OCI-LY3 (cell line): ENCODE data around the gene AQR.
"Not testable (repeated sequence)": the region's sequence is repeated elsewhere in the genome, so short reads cannot be mapped to it uniquely, and the experiment has no call there.

Experiments
- H2AFZ ChIP-seq: fragments of 200-600, 300-600 bp; shearing (Covaris generic); 2 replicates; pipeline ENCODE4 v1.6.0; 2014; ENCODE audit warnings: antibody characterized with exemption, low read depth, low read length
- H3K27ac ChIP-seq: fragments of 200-600, 300-600 bp; sonication (generic); 2 replicates; pipeline ENCODE4 v1.5.1; 2014; ENCODE audit warnings: mild to moderate bottlenecking, low read length, moderate library complexity, mixed read lengths
- H3K27me3 ChIP-seq: fragments of 200-600, 300-600 bp; sonication (generic); 2 replicates; pipeline ENCODE4 v1.6.1; 2014; ENCODE audit warnings: low read depth, low read length, mixed read lengths
- H3K36me3 ChIP-seq: fragments of 200-600, 300-600 bp; sonication (generic); replicated peaks from 2 replicates; pipeline ENCODE3; 2014; ENCODE audit warnings: low read depth, low read length, mixed read lengths
- H3K4me1 ChIP-seq: fragments of 300-600, 200-600 bp; sonication (generic); 2 replicates; pipeline ENCODE4 v1.6.1; 2014; ENCODE audit warnings: low read length, mixed read lengths
- H3K4me2 ChIP-seq: fragments of 200-600, 300-600 bp; sonication (generic); 2 replicates; pipeline ENCODE4 v1.6.1; 2014; ENCODE audit warnings: low read length, mixed read lengths
- H3K4me3 ChIP-seq: fragments of 300-600, 200-600 bp; sonication (generic); 2 replicates; pipeline ENCODE4 v1.5.1; 2014; ENCODE audit warnings: antibody characterized with exemption, mild to moderate bottlenecking, low read length, moderate library complexity
- H3K79me2 ChIP-seq: fragments of 300-600, 200-600 bp; shearing (Covaris generic); 2 replicates; pipeline ENCODE4 v1.6.1; 2014; ENCODE audit warnings: mild to moderate bottlenecking, low read length, mixed read lengths
- H3K9ac ChIP-seq: fragments of 300-600, 200-600 bp; shearing (Covaris generic); 2 replicates; pipeline ENCODE4 v1.6.0; 2014; ENCODE audit warnings: mild to moderate bottlenecking, low read length, moderate library complexity
- H3K9me3 ChIP-seq: fragments of 200-600, 300-600 bp; shearing (Covaris generic); 2 replicates; pipeline ENCODE4 v1.6.1; 2014; ENCODE audit warnings: low read length, mixed read lengths; ENCODE audit not compliant: insufficient read depth
- H4K20me1 ChIP-seq: fragments of 200-600, 300-600 bp; sonication (generic); 2 replicates; pipeline ENCODE4 v1.6.1; 2016; ENCODE audit warnings: low read length, mixed read lengths; ENCODE audit not compliant: insufficient read depth
- CTCF ChIP-seq: fragments of 200-600, 300-600 bp; sonication (generic); IDR thresholded peaks from 2 replicates; pipeline ENCODE4 v1.5.1; 2014; ENCODE audit warnings: antibody characterized with exemption, low read length, low read depth
- EZH2phosphoT487 ChIP-seq: fragments of 200-600 bp; shearing (Covaris generic); IDR thresholded peaks from 2 replicates; pipeline ENCODE4 v1.6.1; 2018; ENCODE audit warnings: antibody characterized with exemption, mixed run types, low read depth

Gene AQR

GRCh38 chr15:34812369-34812768, 157.2 kb downstream of the AQR start:
- no peak overlapping the region for H2AFZ ChIP-seq
- H3K27ac ChIP-seq = no peak overlapping the region
- 0 out of 2 replicates have a peak, but pooled peaks cover 4% of the 10 kb centered on the region for H3K27me3 ChIP-seq
- H3K9me3 ChIP-seq = no peaks in the 10 kb centered on the region
- no peak overlapping the region for H3K4me3 ChIP-seq
- TF ChIP-seq EZH2phosphoT487 (no peak), CTCF (no peak)
- H3K4me2 ChIP-seq = no peak overlapping the region
- H3K4me1 ChIP-seq = no peaks in the 10 kb centered on the region
- no peak overlapping the region for H3K9ac ChIP-seq
- no peaks in the 10 kb centered on the region for H3K79me2 ChIP-seq
- H3K36me3 ChIP-seq = no peaks in the 10 kb centered on the region
- no peaks in the 10 kb centered on the region for H4K20me1 ChIP-seq

GRCh38 chr15:34810443-34811129, 159.0 kb downstream of the AQR start:
- H3K4me1 ChIP-seq = no peaks in the 10 kb centered on the region
- no peaks in the 10 kb centered on the region for H3K9me3 ChIP-seq
- H2AFZ ChIP-seq = no peak overlapping the region
- H3K36me3 ChIP-seq = no peaks in the 10 kb centered on the region
- no peaks in the 10 kb centered on the region for H4K20me1 ChIP-seq
- H3K27ac ChIP-seq = no peak overlapping the region
- H3K9ac ChIP-seq = no peak overlapping the region
- no peak for TF ChIP-seq CTCF
- TF ChIP-seq EZH2phosphoT487 = no peak
- H3K27me3 ChIP-seq = 0 out of 2 replicates have a peak, but pooled peaks cover 4% of the 10 kb centered on the region
- no peaks in the 10 kb centered on the region for H3K79me2 ChIP-seq
- H3K4me2 ChIP-seq = no peak overlapping the region
- no peak overlapping the region for H3K4me3 ChIP-seq

- no peaks in the 10 kb centered on the region for H3K27me3 ChIP-seq
- no peak overlapping the region for H2AFZ ChIP-seq
- H3K9ac ChIP-seq = no peak overlapping the region
- H3K79me2 ChIP-seq = no peaks in the 10 kb centered on the region
- TF ChIP-seq EZH2phosphoT487 (no peak), CTCF (no peak)
- H3K4me3 ChIP-seq = no peak overlapping the region
- H3K9me3 ChIP-seq = no peaks in the 10 kb centered on the region
- H3K27ac ChIP-seq = no peak overlapping the region
- no peaks in the 10 kb centered on the region for H4K20me1 ChIP-seq
- no peaks in the 10 kb centered on the region for H3K36me3 ChIP-seq
- no peaks in the 10 kb centered on the region for H3K4me1 ChIP-seq
- H3K4me2 ChIP-seq = no peak overlapping the region
These were observed 160.4 kb downstream of the AQR start for GRCh38 chr15:34809186-34809585.

- TF ChIP-seq EZH2phosphoT487 (no peak), CTCF (no peak)
- H3K27me3 ChIP-seq = no peaks in the 10 kb centered on the region
- H3K4me1 ChIP-seq = no peaks in the 10 kb centered on the region
- no peaks in the 10 kb centered on the region for H3K9me3 ChIP-seq
- no peak overlapping the region for H3K27ac ChIP-seq
- no peaks in the 10 kb centered on the region for H3K79me2 ChIP-seq
- H3K9ac ChIP-seq = no peak overlapping the region
- H3K4me2 ChIP-seq = no peak overlapping the region
- H3K4me3 ChIP-seq = no peak overlapping the region
- no peaks in the 10 kb centered on the region for H4K20me1 ChIP-seq
- H2AFZ ChIP-seq = no peak overlapping the region
- H3K36me3 ChIP-seq = no peaks in the 10 kb centered on the region
These were observed 161.5 kb downstream of the AQR start for GRCh38 chr15:34808016-34808415.

- H3K9me3 ChIP-seq, H3K4me3 ChIP-seq, H3K36me3 ChIP-seq, H3K27me3 ChIP-seq, H2AFZ ChIP-seq, H4K20me1 ChIP-seq, H3K4me2 ChIP-seq, H3K9ac ChIP-seq, H3K79me2 ChIP-seq, H3K27ac ChIP-seq, H3K4me1 ChIP-seq: not testable (repeated sequence)
These were observed 162.3 kb downstream of the AQR start for GRCh38 chr15:34807241-34807640.
